H9 (cell line): Measurements from ENCODE around the gene B3GALT5. TPM values are rescaled to one million over a fixed set of nuclear protein-coding genes. Genes with fewer than 3 reads are reported as not detected.

Source experiments
- DNase-seq: peaks from one replicate; pipeline ENCODE4 v3.0.0-alpha.2; 2017
- H2AFZ ChIP-seq: one replicate; pipeline ENCODE4 v1.6.1; 2013; ENCODE audit warnings: mild to moderate bottlenecking, low read length, control low read depth, moderate library complexity
- H2AK5ac ChIP-seq: 2 replicates; pipeline ENCODE4 v1.6.1; 2013; ENCODE audit warnings: low read length, control low read depth, mixed read lengths; ENCODE audit not compliant: insufficient read length
- H2BK120ac ChIP-seq: one replicate; pipeline ENCODE4 v1.6.1; 2013; ENCODE audit warnings: low read depth, mild to moderate bottlenecking, low read length, control low read depth, inconsistent platforms; ENCODE audit not compliant: poor library complexity, severe bottlenecking
- H2BK12ac ChIP-seq: 2 replicates; pipeline ENCODE4 v1.6.1; 2013; ENCODE audit warnings: low read length, control low read depth, mixed read lengths, low read depth; ENCODE audit not compliant: insufficient read length
- H2BK15ac ChIP-seq: 2 replicates; pipeline ENCODE4 v1.6.1; 2013; ENCODE audit warnings: low read depth, low read length, control low read depth
- H2BK20ac ChIP-seq: one replicate; pipeline ENCODE4 v1.6.1; 2013; ENCODE audit warnings: low read depth, mild to moderate bottlenecking, low read length, control low read depth, inconsistent platforms; ENCODE audit not compliant: poor library complexity, severe bottlenecking
- H2BK5ac ChIP-seq: 2 replicates; pipeline ENCODE4 v1.6.1; 2013; ENCODE audit warnings: low read length, control low read depth, mixed read lengths; ENCODE audit not compliant: insufficient read length
- H3K14ac ChIP-seq: 2 replicates; pipeline ENCODE4 v1.6.1; 2013; ENCODE audit warnings: low read length, control low read depth; ENCODE audit not compliant: insufficient read depth
- H3K18ac ChIP-seq: 2 replicates; pipeline ENCODE4 v1.6.1; 2013; ENCODE audit warnings: low read depth, mild to moderate bottlenecking, mixed read lengths, low read length, control low read depth; ENCODE audit not compliant: insufficient read length
- H3K23ac ChIP-seq: 2 replicates; pipeline ENCODE4 v1.6.1; 2013; ENCODE audit warnings: low read length, control low read depth, mixed read lengths, low read depth; ENCODE audit not compliant: insufficient read length
- H3K23me2 ChIP-seq: 2 replicates; pipeline ENCODE4 v1.6.1; 2013; ENCODE audit warnings: low read depth, mild to moderate bottlenecking, mixed read lengths, low read length, control low read depth; ENCODE audit not compliant: insufficient read length, poor library complexity, severe bottlenecking
- H3K27ac ChIP-seq: 2 replicates; pipeline ENCODE4 v1.5.1; 2013; ENCODE audit warnings: low read length, control low read depth, mixed read lengths, low read depth; ENCODE audit not compliant: insufficient read length
- H3K27me3 ChIP-seq: 2 replicates; pipeline ENCODE4 v1.6.1; 2013; ENCODE audit warnings: low read length, control low read depth, inconsistent platforms; ENCODE audit not compliant: insufficient read depth
- H3K4ac ChIP-seq: 2 replicates; pipeline ENCODE4 v1.6.1; 2013; ENCODE audit warnings: low read depth, mild to moderate bottlenecking, control low read depth, inconsistent platforms, low read length, moderate library complexity
- H3K4me1 ChIP-seq: 2 replicates; pipeline ENCODE4 v1.6.1; 2013; ENCODE audit warnings: low read length, control low read depth, inconsistent platforms; ENCODE audit not compliant: insufficient read depth
- H3K4me2 ChIP-seq: 2 replicates; pipeline ENCODE4 v1.6.1; 2013; ENCODE audit warnings: low read length, control low read depth, mixed read lengths; ENCODE audit not compliant: insufficient read length, insufficient read depth
- H3K56ac ChIP-seq: 2 replicates; pipeline ENCODE4 v1.6.1; 2013; ENCODE audit warnings: low read depth, mild to moderate bottlenecking, mixed read lengths, low read length, control low read depth; ENCODE audit not compliant: insufficient read length
- H3K79me1 ChIP-seq: 2 replicates; pipeline ENCODE4 v1.6.1; 2013; ENCODE audit warnings: low read depth, mild to moderate bottlenecking, moderate library complexity, low read length, control low read depth, inconsistent platforms; ENCODE audit not compliant: insufficient read depth, poor library complexity, severe bottlenecking
- H3K79me2 ChIP-seq: 2 replicates; pipeline ENCODE4 v1.6.1; 2013; ENCODE audit warnings: low read length, control low read depth, inconsistent platforms; ENCODE audit not compliant: insufficient read depth
- H3K9ac ChIP-seq: 2 replicates; pipeline ENCODE4 v1.6.1; 2013; ENCODE audit warnings: low read length, control low read depth, mixed read lengths; ENCODE audit not compliant: insufficient read length; ENCODE audit errors: extremely low read depth
- H3K9me3 ChIP-seq: one replicate; pipeline ENCODE4 v1.6.1; 2013; ENCODE audit warnings: low read depth, low read length, inconsistent platforms; ENCODE audit not compliant: control insufficient read depth
- H3T11ph ChIP-seq: one replicate; pipeline ENCODE4 v1.6.1; 2013; ENCODE audit warnings: mild to moderate bottlenecking, low read length, control low read depth, inconsistent platforms
- H4K20me1 ChIP-seq: one replicate; pipeline ENCODE4 v1.6.1; 2013; ENCODE audit not compliant: control insufficient read depth, insufficient read length, insufficient read depth
- H4K5ac ChIP-seq: 2 replicates; pipeline ENCODE4 v1.6.1; 2013; ENCODE audit warnings: low read depth, mild to moderate bottlenecking, mixed read lengths, low read length, control low read depth; ENCODE audit not compliant: insufficient read length
- H4K8ac ChIP-seq: replicated peaks from 2 replicates; pipeline ENCODE4 v1.6.1; 2013; ENCODE audit warnings: low read length, control low read depth, mixed read lengths, low read depth; ENCODE audit not compliant: insufficient read length
- H4K91ac ChIP-seq: 2 replicates; pipeline ENCODE4 v1.6.1; 2013; ENCODE audit warnings: low read depth, mild to moderate bottlenecking, moderate library complexity, mixed read lengths, low read length, control low read depth; ENCODE audit not compliant: insufficient read length
- H3K27ac Mint-ChIP-seq, 3 experiments: 2 replicates in 2 of 3; 3 replicates in 1 of 3; pipeline ENCODE4 v1.8.0; 2020 to 2021; ENCODE audit warnings: mixed read lengths in 3 of 3, mild to moderate bottlenecking in 1 of 3, moderate library complexity in 1 of 3
- H3K27me3 Mint-ChIP-seq: 2 replicates; pipeline ENCODE4 v1.8.0; 2021; ENCODE audit warnings: low read depth, mild to moderate bottlenecking, moderate library complexity, mixed read lengths
- H3K36me3 Mint-ChIP-seq, 3 experiments: 2 replicates in 2 of 3; 3 replicates in 1 of 3; pipeline ENCODE4 v1.8.0; 2020 to 2021; ENCODE audit warnings: low read depth in 3 of 3, mixed read lengths in 3 of 3; ENCODE audit not compliant: insufficient read depth in 1 of 3
- H3K4me1 Mint-ChIP-seq, 2 experiments: 2 replicates each; pipeline ENCODE4 v1.8.0; 2020; ENCODE audit warnings: mixed read lengths in 2 of 2
- H3K4me3 Mint-ChIP-seq, 2 experiments: 2 replicates in 1 of 2; 3 replicates in 1 of 2; pipeline ENCODE4 v1.8.0; 2020 to 2021; ENCODE audit warnings: mild to moderate bottlenecking in 2 of 2, mixed read lengths in 2 of 2, moderate library complexity in 1 of 2
- H3K9me3 Mint-ChIP-seq, 2 experiments: 2 replicates in 1 of 2; 3 replicates in 1 of 2; pipeline ENCODE4 v1.8.0; 2020; ENCODE audit warnings: mild to moderate bottlenecking in 2 of 2, mixed read lengths in 2 of 2, moderate library complexity in 1 of 2
- CTCF ChIP-seq: fragments of 200-600 bp; sonication (generic); conservative IDR thresholded peaks from 3 replicates; pipeline ENCODE4 v1.8.0; 2021; ENCODE audit warnings: antibody characterized with exemption, mild to moderate bottlenecking
- WGBS: extraction: QIAGEN DNeasy Blood & Tissue Kit; methylation state at CpG from one replicate; pipeline ENCODE4 v1.1.7; 2013; ENCODE audit warnings: missing lambda C conversion rate, low lambda C conversion rate, mixed read lengths; ENCODE audit not compliant: insufficient read length; ENCODE audit errors: extremely low coverage; 5-methylcytosine and 5-hydroxymethylcytosine counted together
- total RNA-seq: library from RNA; stranded (reverse); gene quantifications from 2 replicates; pipeline ENCODE4 v1.2.1, GENCODE V29; 2021

Gene B3GALT5
- total RNA-seq, 1 experiment from 2014 or later: 24.7 TPM

- Histone ChIP-seq H2BK5ac (no peak overlapping the region), H3K9me3 (no peaks in the 10 kb centered on the region), H3K27ac (no peak overlapping the region), H3K4me1 (no peaks in the 10 kb centered on the region), H3K23me2 (no peaks in the 10 kb centered on the region), H3K9ac (no peak overlapping the region), H2BK120ac (no peak overlapping the region), H3K14ac (no peak overlapping the region), H4K5ac (no peak overlapping the region), H4K8ac (no peak overlapping the region), H3K4ac (no peak overlapping the region), H2BK20ac (no peak overlapping the region), H3K27me3 (no peaks in the 10 kb centered on the region), H3K18ac (no peak overlapping the region), H3K79me2 (no peaks in the 10 kb centered on the region), H4K20me1 (no peaks in the 10 kb centered on the region), H2AFZ (no peak overlapping the region), H3K79me1 (peaks cover 2% of the 10 kb centered on the region), H2BK15ac (no peak overlapping the region), H3K4me2 (no peak overlapping the region), H3T11ph (no peak overlapping the region), H2BK12ac (no peak overlapping the region), H4K91ac (no peak overlapping the region), H3K23ac (no peak overlapping the region), H2AK5ac (no peak overlapping the region), H3K56ac (no peak overlapping the region)
- no peak for TF ChIP-seq CTCF
- peak overlapping the region; percentile 16 to 69 (median 40); a peak in 4 of 7 replicates for H3K27ac Mint-ChIP-seq
- peaks cover 26 to 27% of the 10 kb centered on the region in 2 experiments for H3K4me1 Mint-ChIP-seq
- no peak overlapping the region for H3K4me3 Mint-ChIP-seq
- no peaks in the 10 kb centered on the region for H3K9me3 Mint-ChIP-seq
- DNase-seq: no peak
- H3K36me3 Mint-ChIP-seq: peaks cover 48 to 78% (median 52%) of the 10 kb centered on the region in 3 experiments
- H3K27me3 Mint-ChIP-seq: no peaks in the 10 kb centered on the region
- no CpG with 5 or more reads among the region's 12 CpGs for WGBS
Measured at GRCh38 chr21:39664586-39664985, 51.8 kb downstream of the B3GALT5 start.
